ENCODE data around the gene DNAJC30.

Gene DNAJC30

GRCh38 chr7:73699370-73700068 lies 16.3 kb upstream of the DNAJC30 start:
- H3K4me1 ChIP-seq (ENCODE audit: control insufficient read depth in 1 of 2, insufficient read depth in 2 of 2, low read length in 2 of 2): peaks cover 2% of the 10 kb centered on the region in 2 experiments
- no peaks in the 10 kb centered on the region for H3K9me3 ChIP-seq (ENCODE audit: insufficient read depth, low read depth, low read length)
- no CpG with 5 or more reads among the region's 15 CpGs for WGBS (ENCODE audit: extremely low coverage, insufficient coverage, insufficient read length)
- H2BK120ac ChIP-seq (ENCODE audit: insufficient read depth, low read length, poor library complexity): no peak overlapping the region
- no peak overlapping the region for H3K9ac ChIP-seq (ENCODE audit: low read length)
- no peak overlapping the region for H2AFZ ChIP-seq (ENCODE audit: insufficient read depth, low read length, poor library complexity)
- H4K12ac ChIP-seq (ENCODE audit: low read depth, low read length): no peak overlapping the region
- no peak overlapping the region for H2BK5ac ChIP-seq (ENCODE audit: low read depth, low read length, poor library complexity)
- H4K8ac ChIP-seq (ENCODE audit: low read depth, low read length): no peak overlapping the region
- H3K36me3 ChIP-seq (ENCODE audit: control insufficient read depth in 1 of 2, insufficient read depth in 2 of 2, low read length in 2 of 2): peaks cover 51 to 63% of the 10 kb centered on the region in 2 experiments
- no peak overlapping the region for H4K91ac ChIP-seq (ENCODE audit: low read depth, low read length)
- no peak overlapping the region for H3K23ac ChIP-seq (ENCODE audit: low read length)
- H3K4me3 ChIP-seq (ENCODE audit: low read depth, low read length): no peak overlapping the region
- no peak overlapping the region for H2AK5ac ChIP-seq (ENCODE audit: low read length)
- H3K14ac ChIP-seq (ENCODE audit: low read length): no peak overlapping the region
- H3K27ac ChIP-seq (ENCODE audit: low read depth, low read length): no peak overlapping the region
- H2BK12ac ChIP-seq (ENCODE audit: low read length): no peak overlapping the region
- no peak for DNase-seq
- no peaks in the 10 kb centered on the region for H3K79me2 ChIP-seq (ENCODE audit: control insufficient read depth, insufficient read depth, low read length, poor library complexity)
- H3K18ac ChIP-seq (ENCODE audit: low read length): no peak overlapping the region
- no peak overlapping the region for H3K4me2 ChIP-seq (ENCODE audit: low read length)
- no peak overlapping the region for H3K4ac ChIP-seq (ENCODE audit: low read depth, low read length)
- no peaks in the 10 kb centered on the region for H3K27me3 ChIP-seq (ENCODE audit: insufficient read depth, low read length)
- H3K79me1 ChIP-seq (ENCODE audit: low read length): no peaks in the 10 kb centered on the region

DNA sequence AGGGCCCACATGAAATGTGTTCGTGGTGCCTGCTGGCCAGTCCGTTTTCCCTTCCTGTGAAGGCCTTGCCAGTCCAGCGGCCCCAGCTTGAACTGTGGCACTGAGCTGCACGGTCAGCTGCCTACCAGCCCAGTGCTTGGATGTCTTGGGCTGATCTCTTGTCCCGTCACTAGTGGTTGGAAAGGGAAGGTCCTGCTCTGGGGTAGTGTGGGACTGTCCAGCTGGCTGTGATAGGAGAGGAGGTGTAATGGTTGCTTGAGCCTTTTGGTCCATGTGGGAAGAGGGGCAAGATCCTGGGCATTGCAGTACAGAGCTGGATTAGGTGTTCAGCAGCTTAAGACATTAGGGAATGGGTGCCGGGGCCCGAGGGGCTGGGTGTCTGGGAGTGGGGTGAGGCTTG lies 15.2 kb upstream of the DNAJC30 start:
- Histone ChIP-seq H3K4me3 (ENCODE audit: low read depth, low read length) (no peak overlapping the region), H3K4me2 (ENCODE audit: low read length) (no peak overlapping the region), H4K8ac (ENCODE audit: low read depth, low read length) (no peak overlapping the region), H3K9me3 (ENCODE audit: insufficient read depth, low read depth, low read length) (no peaks in the 10 kb centered on the region), H3K14ac (ENCODE audit: low read length) (no peak overlapping the region), H2BK120ac (ENCODE audit: insufficient read depth, low read length, poor library complexity) (no peak overlapping the region), H3K27ac (ENCODE audit: low read depth, low read length) (no peak overlapping the region), H2BK12ac (ENCODE audit: low read length) (no peak overlapping the region), H2AFZ (ENCODE audit: insufficient read depth, low read length, poor library complexity) (no peak overlapping the region), H3K79me2 (ENCODE audit: control insufficient read depth, insufficient read depth, low read length, poor library complexity) (no peaks in the 10 kb centered on the region), H3K79me1 (ENCODE audit: low read length) (no peaks in the 10 kb centered on the region), H4K91ac (ENCODE audit: low read depth, low read length) (no peak overlapping the region), H4K12ac (ENCODE audit: low read depth, low read length) (no peak overlapping the region), H3K4me1 (ENCODE audit: control insufficient read depth in 1 of 2, insufficient read depth in 2 of 2, low read length in 2 of 2) (no peaks in the 10 kb centered on the region), H2AK5ac (ENCODE audit: low read length) (no peak overlapping the region), H3K23ac (ENCODE audit: low read length) (no peak overlapping the region), H3K27me3 (ENCODE audit: insufficient read depth, low read length) (no peaks in the 10 kb centered on the region), H3K4ac (ENCODE audit: low read depth, low read length) (no peak overlapping the region), H2BK5ac (ENCODE audit: low read depth, low read length, poor library complexity) (no peak overlapping the region), H3K18ac (ENCODE audit: low read length) (no peak overlapping the region), H3K36me3 (ENCODE audit: control insufficient read depth in 1 of 2, insufficient read depth in 2 of 2, low read length in 2 of 2) (peaks cover 61 to 71% of the 10 kb centered on the region in 2 experiments), H3K9ac (ENCODE audit: low read length) (no peak overlapping the region)
- no CpG with 5 or more reads among the region's 7 CpGs for WGBS (ENCODE audit: extremely low coverage, insufficient coverage, insufficient read length)
- DNase-seq: no peak

DNA sequence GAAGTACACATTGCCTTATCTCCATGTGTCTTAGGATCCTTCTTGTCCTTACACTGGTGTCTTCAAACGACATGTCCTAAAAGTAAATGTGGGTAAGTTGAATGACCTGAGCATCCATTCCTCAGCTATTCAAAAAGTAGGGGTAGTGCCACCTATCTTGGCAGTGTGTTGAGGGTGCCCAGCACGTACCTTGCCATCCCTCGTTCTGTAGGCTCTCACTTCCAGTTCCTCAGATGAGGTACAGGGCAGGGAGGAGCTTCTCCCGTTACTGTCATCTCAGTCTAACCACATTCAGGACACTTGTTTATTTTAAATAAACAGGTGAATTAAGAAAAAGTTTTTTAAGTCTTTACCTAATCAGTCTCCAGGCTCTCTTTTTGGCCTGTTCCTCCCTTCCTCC lies 13.1 kb upstream of the DNAJC30 start:
- no peaks in the 10 kb centered on the region for H3K79me2 ChIP-seq (ENCODE audit: control insufficient read depth, insufficient read depth, low read length, poor library complexity)
- H3K79me1 ChIP-seq (ENCODE audit: low read length): no peaks in the 10 kb centered on the region
- DNase-seq: no peak
- H4K12ac ChIP-seq (ENCODE audit: low read depth, low read length): no peak overlapping the region
- H3K14ac ChIP-seq (ENCODE audit: low read length): no peak overlapping the region
- H2AK5ac ChIP-seq (ENCODE audit: low read length): no peak overlapping the region
- H3K9me3 ChIP-seq (ENCODE audit: insufficient read depth, low read depth, low read length): no peaks in the 10 kb centered on the region
- H3K27ac ChIP-seq (ENCODE audit: low read depth, low read length): no peak overlapping the region
- H3K4me2 ChIP-seq (ENCODE audit: low read length): no peak overlapping the region
- no peak overlapping the region for H4K8ac ChIP-seq (ENCODE audit: low read depth, low read length)
- no peak overlapping the region for H3K18ac ChIP-seq (ENCODE audit: low read length)
- no peak overlapping the region for H2AFZ ChIP-seq (ENCODE audit: insufficient read depth, low read length, poor library complexity)
- no peak overlapping the region for H2BK5ac ChIP-seq (ENCODE audit: low read depth, low read length, poor library complexity)
- no peaks in the 10 kb centered on the region for H3K4me1 ChIP-seq (ENCODE audit: control insufficient read depth in 1 of 2, insufficient read depth in 2 of 2, low read length in 2 of 2)
- no peak overlapping the region for H4K91ac ChIP-seq (ENCODE audit: low read depth, low read length)
- no CpG with 5 or more reads among the region's 4 CpGs for WGBS (ENCODE audit: extremely low coverage, insufficient coverage, insufficient read length)
- H3K9ac ChIP-seq (ENCODE audit: low read length): no peak overlapping the region
- no peak overlapping the region for H3K4ac ChIP-seq (ENCODE audit: low read depth, low read length)
- no peak overlapping the region for H2BK120ac ChIP-seq (ENCODE audit: insufficient read depth, low read length, poor library complexity)
- no peak overlapping the region for H3K23ac ChIP-seq (ENCODE audit: low read length)
- no peak overlapping the region for H2BK12ac ChIP-seq (ENCODE audit: low read length)
- no peaks in the 10 kb centered on the region for H3K27me3 ChIP-seq (ENCODE audit: insufficient read depth, low read length)
- peaks cover 63 to 74% of the 10 kb centered on the region in 2 experiments for H3K36me3 ChIP-seq (ENCODE audit: control insufficient read depth in 1 of 2, insufficient read depth in 2 of 2, low read length in 2 of 2)
- no peak overlapping the region for H3K4me3 ChIP-seq (ENCODE audit: low read depth, low read length)

DNA sequence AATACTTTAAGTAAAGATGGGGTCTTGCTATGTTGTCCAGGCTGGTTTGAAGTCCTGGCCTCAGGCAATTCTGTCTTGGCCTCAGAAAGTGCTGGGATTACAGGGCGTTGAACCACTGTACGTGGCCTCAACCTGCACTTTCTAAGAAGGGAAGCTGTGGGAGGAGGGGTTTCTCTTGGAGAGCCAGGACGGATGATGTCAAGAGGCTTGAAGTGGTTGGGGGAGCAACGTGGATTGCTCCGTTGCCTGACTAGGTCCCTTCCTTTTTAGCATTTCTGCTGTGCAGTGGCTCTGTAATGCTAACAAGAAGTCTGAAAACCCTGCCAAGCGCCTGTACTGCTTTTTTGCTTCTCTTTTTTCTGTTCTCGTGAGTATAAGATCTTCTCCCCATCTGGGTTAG lies 7.4 kb upstream of the DNAJC30 start:
- Histone ChIP-seq H3K9me3 (ENCODE audit: insufficient read depth, low read depth, low read length) (no peaks in the 10 kb centered on the region), H4K91ac (ENCODE audit: low read depth, low read length) (no peak overlapping the region), H3K18ac (ENCODE audit: low read length) (no peak overlapping the region), H3K4me3 (ENCODE audit: low read depth, low read length) (no peak overlapping the region), H3K9ac (ENCODE audit: low read length) (no peak overlapping the region), H3K79me1 (ENCODE audit: low read length) (no peaks in the 10 kb centered on the region), H2AFZ (ENCODE audit: insufficient read depth, low read length, poor library complexity) (no peak overlapping the region), H3K36me3 (ENCODE audit: control insufficient read depth in 1 of 2, insufficient read depth in 2 of 2, low read length in 2 of 2) (peaks cover 44 to 59% of the 10 kb centered on the region in 2 experiments), H3K23ac (ENCODE audit: low read length) (no peak overlapping the region), H3K4me2 (ENCODE audit: low read length) (no peak overlapping the region), H2AK5ac (ENCODE audit: low read length) (no peak overlapping the region), H2BK120ac (ENCODE audit: insufficient read depth, low read length, poor library complexity) (no peak overlapping the region), H4K12ac (ENCODE audit: low read depth, low read length) (no peak overlapping the region), H2BK5ac (ENCODE audit: low read depth, low read length, poor library complexity) (no peak overlapping the region), H3K79me2 (ENCODE audit: control insufficient read depth, insufficient read depth, low read length, poor library complexity) (no peaks in the 10 kb centered on the region), H3K4me1 (ENCODE audit: control insufficient read depth in 1 of 2, insufficient read depth in 2 of 2, low read length in 2 of 2) (no peaks in the 10 kb centered on the region), H3K27me3 (ENCODE audit: insufficient read depth, low read length) (no peaks in the 10 kb centered on the region), H3K27ac (ENCODE audit: low read depth, low read length) (no peak overlapping the region), H3K4ac (ENCODE audit: low read depth, low read length) (no peak overlapping the region), H4K8ac (ENCODE audit: low read depth, low read length) (no peak overlapping the region), H3K14ac (ENCODE audit: low read length) (no peak overlapping the region), H2BK12ac (ENCODE audit: low read length) (no peak overlapping the region)
- WGBS (ENCODE audit: extremely low coverage, insufficient coverage, insufficient read length): no CpG with 5 or more reads among the region's 7 CpGs
- no peak for DNase-seq
